HEK293 (cell line): ENCODE data around the gene KIRREL3.

Source experiments
- CTCF ChIA-PET: fragments of 350-600 bp; formaldehyde crosslinking; extraction: SDS; loops from one replicate; lab custom pipeline; 2021; ENCODE audit warnings: antibody characterized with exemption; lab: Yijun Ruan, JAX
- POLR2A ChIA-PET: fragments of 300-600 bp; formaldehyde crosslinking; extraction: SDS; loops from one replicate; lab custom pipeline; 2020; ENCODE audit warnings: antibody characterized with exemption, inconsistent platforms; lab: Yijun Ruan, JAX
- H3K27ac ChIP-seq: fragments of 200-500 bp; sonication (Bioruptor generic); 2 replicates; pipeline ENCODE4 v1.5.1; 2014; ENCODE audit warnings: low read depth, low read length, control low read depth, inconsistent platforms; ENCODE audit errors: extremely low read depth
- H3K36me3 ChIP-seq, 2 experiments: fragments of 200-500 bp in 1 of 2; sonication (Bioruptor generic) in 1 of 2; 1 replicate in 1 of 2; 2 replicates in 1 of 2; pipeline ENCODE4 v1.5.1; 2014 to 2017; ENCODE audit warnings: inconsistent platforms in 2 of 2, low read length in 2 of 2; ENCODE audit not compliant: control insufficient read depth in 2 of 2, insufficient read depth in 1 of 2
- H3K4me1 ChIP-seq: fragments of 200-500 bp; sonication (Bioruptor generic); 2 replicates; pipeline ENCODE4 v1.5.1; 2014; ENCODE audit warnings: mild to moderate bottlenecking, low read length, inconsistent platforms; ENCODE audit not compliant: control insufficient read depth, insufficient read depth
- H3K4me3 ChIP-seq: 2 replicates; pipeline ENCODE4 v1.5.1; 2011; ENCODE audit warnings: low read depth, mild to moderate bottlenecking, control low read depth, low read length, moderate library complexity
- H3K9me3 ChIP-seq: fragments of 200-500 bp; sonication (Bioruptor generic); 2 replicates; pipeline ENCODE4 v1.5.1; 2014; ENCODE audit warnings: low read depth, low read length, inconsistent platforms; ENCODE audit not compliant: control insufficient read depth, insufficient read depth
- HOXC10 ChIP-seq: sonication (generic); formaldehyde crosslinking; IDR thresholded peaks from 2 replicates; pipeline ENCODE4 v1.8.1; 2023; ENCODE audit warnings: mild to moderate bottlenecking, missing genetic modification reagents
- PRDM1 ChIP-seq: fragments of 450-650 bp; formaldehyde crosslinking; IDR thresholded peaks from 2 replicates; pipeline ENCODE4; 2016; ENCODE audit warnings: missing biosample characterization, missing genetic modification characterization
- YY1 ChIP-seq: fragments of 450-650 bp; formaldehyde crosslinking; IDR thresholded peaks from 2 replicates; pipeline ENCODE4 v1.5.1; 2018; ENCODE audit warnings: missing biosample characterization, missing genetic modification characterization
- ZNF266 ChIP-seq: fragments of 450-650 bp; formaldehyde crosslinking; IDR thresholded peaks from 2 replicates; pipeline ENCODE4 v1.5.1; 2016; ENCODE audit warnings: missing biosample characterization, missing genetic modification characterization, low read depth
- ZNF292 ChIP-seq: fragments of 450-650 bp; formaldehyde crosslinking; IDR thresholded peaks from 2 replicates; pipeline ENCODE4 v1.5.1; 2016; ENCODE audit warnings: low read depth, missing biosample characterization, missing genetic modification characterization, borderline replicate concordance
- ZNF37A ChIP-seq: fragments of 450-650 bp; IDR thresholded peaks from 2 replicates; pipeline ENCODE4 v1.5.1; 2018; ENCODE audit warnings: missing biosample characterization, missing genetic modification characterization
- ZNF391 ChIP-seq: fragments of 450-650 bp; formaldehyde crosslinking; IDR thresholded peaks from 2 replicates; pipeline ENCODE4 v1.5.1; 2016; ENCODE audit warnings: low read depth, missing biosample characterization, missing genetic modification characterization, borderline replicate concordance
- ZNF585B ChIP-seq: fragments of 450-650 bp; formaldehyde crosslinking; IDR thresholded peaks from 2 replicates; pipeline ENCODE4 v1.5.1; 2016; ENCODE audit warnings: missing biosample characterization, missing genetic modification characterization
- ZNF791 ChIP-seq: fragments of 450-650 bp; formaldehyde crosslinking; IDR thresholded peaks from 2 replicates; pipeline ENCODE4 v1.5.1; 2016; ENCODE audit warnings: missing biosample characterization, missing genetic modification characterization
- TF ChIP-seq, protein P1 (sequence below): fragments of 450-650 bp; formaldehyde crosslinking; IDR thresholded peaks from 2 replicates; pipeline ENCODE4 v1.5.1; 2016; ENCODE audit warnings: missing biosample characterization, missing genetic modification characterization, borderline replicate concordance
- TF ChIP-seq, protein P2 (sequence below): fragments of 450-650 bp; formaldehyde crosslinking; IDR thresholded peaks from 2 replicates; pipeline ENCODE4 v1.5.1; 2016; ENCODE audit warnings: missing biosample characterization, missing genetic modification characterization
- TF ChIP-seq, protein P3 (sequence below): fragments of 450-650 bp; formaldehyde crosslinking; IDR thresholded peaks from 2 replicates; pipeline ENCODE4 v1.5.1; 2016; ENCODE audit warnings: missing biosample characterization, missing genetic modification characterization, borderline replicate concordance
- TF ChIP-seq, protein P4 (sequence below): fragments of 450-650 bp; formaldehyde crosslinking; IDR thresholded peaks from 2 replicates; pipeline ENCODE4 v1.5.1; 2016; ENCODE audit warnings: missing biosample characterization, missing genetic modification characterization

The KIRREL3 gene

DNA sequence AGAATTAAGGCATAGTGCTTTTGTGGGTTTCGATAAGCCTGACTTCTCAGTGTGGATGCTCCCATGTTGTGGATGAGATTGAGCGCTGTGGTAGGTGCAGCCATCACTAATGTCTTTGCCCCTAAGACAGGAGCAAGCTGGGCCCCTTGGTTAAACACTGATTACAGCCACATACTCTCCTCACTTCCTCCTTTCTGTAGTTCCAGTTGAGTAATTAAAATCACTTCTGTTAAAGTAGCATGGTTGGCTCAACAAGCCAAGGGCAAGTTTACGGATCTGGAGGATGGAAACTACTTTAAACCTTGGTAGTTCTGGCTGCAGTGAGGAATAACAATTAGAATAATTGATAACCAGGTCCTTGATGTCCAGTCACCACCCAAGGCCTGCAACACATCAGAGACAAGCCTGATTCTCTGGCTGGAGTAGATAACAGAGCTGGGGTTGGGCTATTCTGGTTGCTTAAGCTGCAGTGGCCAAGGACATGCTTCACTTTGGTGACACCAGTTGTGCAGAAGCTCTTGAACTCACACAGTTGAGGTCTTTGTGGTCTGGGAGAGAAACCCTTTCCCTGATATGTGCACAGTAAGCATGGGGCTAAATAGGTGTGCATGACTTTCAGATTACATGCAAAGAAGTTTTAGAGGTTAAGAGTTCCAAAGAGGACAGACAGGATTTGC is 81.3 kb downstream of the KIRREL3 start:
- ChIA-PET CTCF (no interaction called here), POLR2A (no interaction called here)
- H3K27ac ChIP-seq: no peak overlapping the region
- no peak for TF ChIP-seq YY1 (tag by site-specific recombination)
- TF ChIP-seq, protein P1, sequence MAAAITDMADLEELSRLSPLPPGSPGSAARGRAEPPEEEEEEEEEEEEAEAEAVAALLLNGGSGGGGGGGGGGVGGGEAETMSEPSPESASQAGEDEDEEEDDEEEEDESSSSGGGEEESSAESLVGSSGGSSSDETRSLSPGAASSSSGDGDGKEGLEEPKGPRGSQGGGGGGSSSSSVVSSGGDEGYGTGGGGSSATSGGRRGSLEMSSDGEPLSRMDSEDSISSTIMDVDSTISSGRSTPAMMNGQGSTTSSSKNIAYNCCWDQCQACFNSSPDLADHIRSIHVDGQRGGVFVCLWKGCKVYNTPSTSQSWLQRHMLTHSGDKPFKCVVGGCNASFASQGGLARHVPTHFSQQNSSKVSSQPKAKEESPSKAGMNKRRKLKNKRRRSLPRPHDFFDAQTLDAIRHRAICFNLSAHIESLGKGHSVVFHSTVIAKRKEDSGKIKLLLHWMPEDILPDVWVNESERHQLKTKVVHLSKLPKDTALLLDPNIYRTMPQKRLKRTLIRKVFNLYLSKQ (tag by site-specific recombination): no peak
- H3K4me1 ChIP-seq: no peaks in the 10 kb centered on the region
- H3K9me3 ChIP-seq: no peaks in the 10 kb centered on the region
- H3K4me3 ChIP-seq: no peak overlapping the region
- H3K36me3 ChIP-seq: no peaks in the 10 kb centered on the region

DNA sequence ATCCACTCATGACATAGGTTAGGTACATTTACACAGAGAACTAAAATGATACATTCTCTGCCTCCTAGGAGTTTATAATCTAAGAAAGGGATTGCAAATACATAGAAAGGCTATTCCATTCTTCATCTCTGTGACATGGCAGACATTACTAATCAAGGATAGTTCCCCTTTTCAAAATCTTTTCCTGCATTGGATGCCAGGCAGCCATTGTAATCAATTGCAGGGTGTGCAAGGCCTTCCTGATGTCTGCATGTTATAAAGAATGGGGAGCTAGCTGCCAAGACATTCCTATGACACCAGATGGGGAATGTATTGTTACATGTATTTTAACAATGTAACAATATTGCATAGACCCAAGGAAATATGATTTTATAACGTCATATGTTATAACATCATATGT is 82.0 kb downstream of the KIRREL3 start:
- no peaks in the 10 kb centered on the region for H3K36me3 ChIP-seq
- H3K4me1 ChIP-seq: no peaks in the 10 kb centered on the region
- POLR2A ChIA-PET: no interaction called here
- CTCF ChIA-PET: interaction anchor here (0.7 kb wide), 1 partner anchor 14 kb away, joined by 3 read pairs; no protein-coding TSS in a partner anchor
- H3K9me3 ChIP-seq: no peaks in the 10 kb centered on the region
- no peak overlapping the region for H3K27ac ChIP-seq
- H3K4me3 ChIP-seq: no peak overlapping the region
- no peak for TF ChIP-seq HOXC10 (CRISPR knock-in tag)
- TF ChIP-seq, protein P2, sequence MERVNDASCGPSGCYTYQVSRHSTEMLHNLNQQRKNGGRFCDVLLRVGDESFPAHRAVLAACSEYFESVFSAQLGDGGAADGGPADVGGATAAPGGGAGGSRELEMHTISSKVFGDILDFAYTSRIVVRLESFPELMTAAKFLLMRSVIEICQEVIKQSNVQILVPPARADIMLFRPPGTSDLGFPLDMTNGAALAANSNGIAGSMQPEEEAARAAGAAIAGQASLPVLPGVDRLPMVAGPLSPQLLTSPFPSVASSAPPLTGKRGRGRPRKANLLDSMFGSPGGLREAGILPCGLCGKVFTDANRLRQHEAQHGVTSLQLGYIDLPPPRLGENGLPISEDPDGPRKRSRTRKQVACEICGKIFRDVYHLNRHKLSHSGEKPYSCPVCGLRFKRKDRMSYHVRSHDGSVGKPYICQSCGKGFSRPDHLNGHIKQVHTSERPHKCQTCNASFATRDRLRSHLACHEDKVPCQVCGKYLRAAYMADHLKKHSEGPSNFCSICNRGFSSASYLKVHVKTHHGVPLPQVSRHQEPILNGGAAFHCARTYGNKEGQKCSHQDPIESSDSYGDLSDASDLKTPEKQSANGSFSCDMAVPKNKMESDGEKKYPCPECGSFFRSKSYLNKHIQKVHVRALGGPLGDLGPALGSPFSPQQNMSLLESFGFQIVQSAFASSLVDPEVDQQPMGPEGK (tag by site-specific recombination): no peak
- TF ChIP-seq ZNF585B (tag by site-specific recombination): no peak
- no peak for TF ChIP-seq ZNF391 (tag by site-specific recombination)
- TF ChIP-seq ZNF37A (tag by site-specific recombination): no peak
- TF ChIP-seq PRDM1 (tag by site-specific recombination): no peak
- TF ChIP-seq, protein P3, sequence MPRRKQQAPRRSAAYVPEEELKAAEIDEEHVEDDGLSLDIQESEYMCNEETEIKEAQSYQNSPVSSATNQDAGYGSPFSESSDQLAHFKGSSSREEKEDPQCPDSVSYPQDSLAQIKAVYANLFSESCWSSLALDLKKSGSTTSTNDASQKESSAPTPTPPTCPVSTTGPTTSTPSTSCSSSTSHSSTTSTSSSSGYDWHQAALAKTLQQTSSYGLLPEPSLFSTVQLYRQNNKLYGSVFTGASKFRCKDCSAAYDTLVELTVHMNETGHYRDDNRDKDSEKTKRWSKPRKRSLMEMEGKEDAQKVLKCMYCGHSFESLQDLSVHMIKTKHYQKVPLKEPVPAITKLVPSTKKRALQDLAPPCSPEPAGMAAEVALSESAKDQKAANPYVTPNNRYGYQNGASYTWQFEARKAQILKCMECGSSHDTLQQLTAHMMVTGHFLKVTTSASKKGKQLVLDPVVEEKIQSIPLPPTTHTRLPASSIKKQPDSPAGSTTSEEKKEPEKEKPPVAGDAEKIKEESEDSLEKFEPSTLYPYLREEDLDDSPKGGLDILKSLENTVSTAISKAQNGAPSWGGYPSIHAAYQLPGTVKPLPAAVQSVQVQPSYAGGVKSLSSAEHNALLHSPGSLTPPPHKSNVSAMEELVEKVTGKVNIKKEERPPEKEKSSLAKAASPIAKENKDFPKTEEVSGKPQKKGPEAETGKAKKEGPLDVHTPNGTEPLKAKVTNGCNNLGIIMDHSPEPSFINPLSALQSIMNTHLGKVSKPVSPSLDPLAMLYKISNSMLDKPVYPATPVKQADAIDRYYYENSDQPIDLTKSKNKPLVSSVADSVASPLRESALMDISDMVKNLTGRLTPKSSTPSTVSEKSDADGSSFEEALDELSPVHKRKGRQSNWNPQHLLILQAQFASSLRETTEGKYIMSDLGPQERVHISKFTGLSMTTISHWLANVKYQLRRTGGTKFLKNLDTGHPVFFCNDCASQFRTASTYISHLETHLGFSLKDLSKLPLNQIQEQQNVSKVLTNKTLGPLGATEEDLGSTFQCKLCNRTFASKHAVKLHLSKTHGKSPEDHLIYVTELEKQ (tag by site-specific recombination): no peak
- TF ChIP-seq, protein P4, sequence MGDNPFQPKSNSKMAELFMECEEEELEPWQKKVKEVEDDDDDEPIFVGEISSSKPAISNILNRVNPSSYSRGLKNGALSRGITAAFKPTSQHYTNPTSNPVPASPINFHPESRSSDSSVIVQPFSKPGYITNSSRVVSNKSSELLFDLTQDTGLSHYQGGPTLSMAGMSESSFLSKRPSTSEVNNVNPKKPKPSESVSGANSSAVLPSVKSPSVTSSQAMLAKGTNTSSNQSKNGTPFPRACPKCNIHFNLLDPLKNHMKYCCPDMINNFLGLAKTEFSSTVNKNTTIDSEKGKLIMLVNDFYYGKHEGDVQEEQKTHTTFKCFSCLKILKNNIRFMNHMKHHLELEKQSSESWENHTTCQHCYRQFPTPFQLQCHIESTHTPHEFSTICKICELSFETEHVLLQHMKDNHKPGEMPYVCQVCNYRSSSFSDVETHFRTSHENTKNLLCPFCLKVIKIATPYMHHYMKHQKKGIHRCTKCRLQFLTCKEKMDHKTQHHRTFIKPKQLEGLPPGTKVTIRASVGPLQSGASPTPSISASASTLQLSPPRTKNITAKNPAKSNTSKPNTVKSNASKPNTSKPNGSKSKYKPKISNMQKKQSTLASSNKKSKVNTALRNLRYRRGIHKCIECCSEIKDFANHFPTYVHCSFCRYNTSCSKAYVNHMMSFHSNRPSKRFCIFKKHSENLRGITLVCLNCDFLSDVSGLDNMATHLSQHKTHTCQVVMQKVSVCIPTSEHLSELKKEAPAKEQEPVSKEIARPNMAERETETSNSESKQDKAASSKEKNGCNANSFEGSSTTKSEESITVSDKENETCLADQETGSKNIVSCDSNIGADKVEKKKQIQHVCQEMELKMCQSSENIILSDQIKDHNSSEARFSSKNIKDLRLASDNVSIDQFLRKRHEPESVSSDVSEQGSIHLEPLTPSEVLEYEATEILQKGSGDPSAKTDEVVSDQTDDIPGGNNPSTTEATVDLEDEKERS (tag by site-specific recombination): no peak
- TF ChIP-seq ZNF266: no peak
- no peak for TF ChIP-seq ZNF791
- TF ChIP-seq ZNF292 (tag by site-specific recombination): no peak
